ENCODE results near the gene SCG3.
"Not testable (repeated sequence)": the region's sequence is repeated elsewhere in the genome, so short reads cannot be mapped to it uniquely, and the experiment has no call there.

SCG3 gene

GRCh38 chr15:51649659-51650521, 31.4 kb upstream of the SCG3 start:
- no peak for DNase-seq (ENCODE audit: low spot score)
- H3K27ac ChIP-seq, result no peak overlapping the region
- H3K4me3 ChIP-seq, result no peak overlapping the region
- TF ChIP-seq CTCF (IDR thresholded peaks at IDR 0.05), result peak; percentile 55

- Histone ChIP-seq H3K4me3 (no peak overlapping the region), H3K27ac (no peak overlapping the region)
- TF ChIP-seq CTCF (IDR thresholded peaks at IDR 0.05), result no peak
- no peak for DNase-seq (ENCODE audit: low spot score)
Measured at GRCh38 chr15:51652084-51652668, 29.1 kb upstream of the SCG3 start.

GRCh38 chr15:51655401-51656057, 25.8 kb upstream of the SCG3 start:
- DNase-seq (ENCODE audit: low spot score); H3K4me3 ChIP-seq; H3K27ac ChIP-seq: not testable (repeated sequence)

- no peak for TF ChIP-seq CTCF (IDR thresholded peaks at IDR 0.05)
- DNase-seq (ENCODE audit: low spot score), result no peak
- Histone ChIP-seq H3K4me3 (no peak overlapping the region), H3K27ac (no peak overlapping the region)
Measured at GRCh38 chr15:51658664-51659063, 22.6 kb upstream of the SCG3 start.

- TF ChIP-seq CTCF (IDR thresholded peaks at IDR 0.05), result no peak
- H3K27ac ChIP-seq, result no peak overlapping the region
- H3K4me3 ChIP-seq, result no peak overlapping the region
- no peak for DNase-seq (ENCODE audit: low spot score)
Measured at GRCh38 chr15:51661072-51661471, 20.2 kb upstream of the SCG3 start.

- Histone ChIP-seq H3K27ac (no peak overlapping the region), H3K4me3 (no peak overlapping the region)
- no peak for DNase-seq (ENCODE audit: low spot score)
- no peak for TF ChIP-seq CTCF (IDR thresholded peaks at IDR 0.05)
Measured at GRCh38 chr15:51667478-51667877, 13.8 kb upstream of the SCG3 start.

GRCh38 chr15:51668446-51668845, 12.9 kb upstream of the SCG3 start:
- Histone ChIP-seq H3K27ac (no peak overlapping the region), H3K4me3 (no peak overlapping the region)
- no peak for TF ChIP-seq CTCF (IDR thresholded peaks at IDR 0.05)
- no peak for DNase-seq (ENCODE audit: low spot score)
